ENCODE measurements around the gene CXXC1.
"Not testable (repeated sequence)": the region's sequence is repeated elsewhere in the genome, so short reads cannot be mapped to it uniquely, and the experiment has no call there.

Gene CXXC1

DNA sequence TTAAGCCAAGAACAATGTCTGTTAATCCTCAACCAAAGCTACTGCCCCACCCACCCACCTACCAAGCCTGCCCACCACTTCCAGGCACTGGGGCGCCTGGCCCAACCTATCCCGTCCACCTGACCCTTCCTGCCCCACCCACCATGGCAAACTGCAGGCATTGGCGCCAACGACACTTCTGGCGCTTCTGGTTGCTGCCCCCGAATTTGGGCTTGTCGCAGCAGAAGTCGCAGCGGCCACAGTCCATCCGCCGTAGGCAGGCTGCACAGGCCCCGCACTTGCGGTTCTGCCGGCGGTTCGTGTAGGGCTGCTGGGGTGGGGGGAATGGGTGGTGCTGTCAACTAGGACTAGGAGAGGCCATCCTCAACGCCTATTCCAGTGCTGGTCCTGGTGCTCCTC lies 13.4 kb downstream of the CXXC1 start:
- no peak for DNase-seq (ENCODE audit: low spot score)

DNA sequence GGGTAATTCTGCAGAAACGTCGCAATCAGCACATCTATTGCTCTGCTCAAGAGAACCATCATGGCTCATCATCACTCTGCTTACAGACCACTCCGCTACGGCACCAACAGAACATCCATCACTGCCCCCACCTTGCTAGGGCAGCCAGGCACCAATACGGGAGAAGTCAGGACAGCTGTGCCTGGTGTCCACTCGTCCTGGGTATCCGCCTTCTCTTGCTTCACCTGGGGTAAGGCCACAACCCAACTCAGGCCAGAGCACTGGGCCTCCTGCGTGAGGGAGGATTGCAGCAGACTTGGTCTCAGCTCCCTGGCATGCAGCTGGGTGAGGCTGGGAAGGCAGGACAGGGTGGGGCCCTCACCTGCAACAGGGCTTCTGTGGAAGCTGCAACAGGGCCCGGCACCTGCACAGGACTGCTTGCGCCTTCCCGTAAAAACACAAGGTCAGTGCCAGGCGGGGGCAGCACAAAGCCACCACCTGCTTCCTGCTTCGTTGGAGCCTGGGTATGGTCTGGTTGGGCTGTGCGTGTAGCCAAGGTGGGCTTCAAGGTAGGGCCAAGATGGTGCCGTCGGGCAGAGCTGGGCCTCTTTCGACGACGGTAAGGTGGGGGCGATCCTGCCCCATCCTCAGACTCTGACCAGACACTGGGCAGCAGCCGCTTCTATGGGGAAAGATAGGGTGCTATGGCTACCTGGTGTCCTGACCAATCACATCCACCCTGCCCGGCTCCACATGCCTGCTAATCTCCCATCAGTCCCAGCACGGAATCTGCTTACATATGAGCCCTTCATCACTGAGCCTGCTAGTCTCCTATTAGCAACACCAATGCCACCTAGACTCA lies 14.1 kb downstream of the CXXC1 start:
- DNase-seq (ENCODE audit: low spot score) = no peak

DNA sequence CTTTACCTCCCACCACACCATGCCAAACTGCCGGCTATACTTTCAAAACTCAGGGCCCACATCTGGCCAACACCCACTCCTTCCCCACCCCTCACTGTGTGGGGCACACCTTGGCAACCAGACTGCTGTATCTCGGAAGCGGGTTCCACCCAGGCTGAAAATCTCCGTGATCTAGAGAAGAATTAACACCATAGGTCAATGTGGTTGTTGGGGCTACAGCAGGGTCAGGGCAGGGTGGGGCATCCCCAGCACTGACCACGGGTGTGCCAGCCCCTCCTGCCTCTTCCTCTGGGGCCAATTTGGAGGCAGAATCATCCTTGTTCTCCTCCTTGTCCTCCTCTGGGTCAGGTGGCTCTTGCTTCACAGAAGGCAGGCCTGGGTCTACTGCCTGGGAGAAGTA lies 14.9 kb downstream of the CXXC1 start:
- DNase-seq (ENCODE audit: low spot score) = no peak

DNA sequence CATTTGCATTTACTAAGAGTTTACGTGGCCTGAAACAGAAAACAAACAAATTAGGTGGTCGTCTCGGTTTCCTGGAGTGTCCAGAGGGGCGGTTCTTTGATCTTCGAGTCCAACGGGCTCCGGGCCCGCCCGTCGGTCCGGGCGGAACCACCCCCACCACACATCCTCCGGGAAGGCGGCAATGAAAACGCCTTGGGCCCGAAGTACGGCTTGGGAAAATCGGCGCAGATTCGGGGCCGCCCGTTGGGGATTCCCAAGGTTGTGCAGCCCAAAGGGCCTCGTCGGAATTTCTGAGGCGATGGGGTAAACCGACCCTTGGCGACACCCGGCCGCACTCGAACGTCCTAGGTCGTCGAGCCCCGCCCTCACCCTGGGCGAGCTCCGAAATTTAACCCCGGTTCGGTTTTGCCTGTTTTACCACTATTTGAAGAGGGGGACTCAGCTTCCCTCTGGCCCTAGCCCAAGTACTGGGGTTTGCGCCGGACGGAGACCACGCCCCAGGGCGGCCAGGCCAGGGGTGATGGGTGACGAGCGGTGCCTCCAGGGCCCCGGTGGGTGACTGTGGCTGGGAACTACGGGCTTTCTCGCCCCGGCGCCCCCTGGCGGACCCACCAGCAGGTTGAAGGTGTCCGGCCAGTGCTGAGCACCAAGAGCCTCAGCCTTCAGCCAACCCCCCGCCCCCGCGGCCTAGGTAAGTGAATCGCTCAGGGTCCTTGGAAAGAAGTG lies 19.3 kb downstream of the CXXC1 start:
- DNase-seq (ENCODE audit: low spot score) = peak; percentile 84

DNA sequence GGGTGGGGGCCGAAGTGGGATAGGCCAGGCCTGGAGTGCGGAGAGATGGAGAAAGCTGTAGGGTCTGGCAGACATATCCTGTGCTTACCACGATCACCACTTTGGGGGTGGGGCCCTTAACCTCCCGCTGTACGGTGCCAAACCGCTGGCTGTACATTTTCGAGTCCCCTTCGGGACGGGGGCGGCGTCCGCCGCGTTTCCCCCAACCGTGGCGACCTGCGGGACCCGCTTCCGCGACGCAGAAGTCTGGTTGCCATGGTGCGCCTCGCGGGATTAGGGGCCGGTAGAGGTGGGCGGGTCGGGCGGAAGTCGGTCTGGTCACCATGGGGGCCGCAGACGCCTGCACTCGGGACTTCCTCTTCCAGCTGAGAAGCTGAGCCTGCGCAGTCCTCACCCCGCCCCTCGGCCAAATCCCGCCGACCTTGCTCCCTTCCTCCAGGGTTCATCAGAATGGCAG lies 21.2 kb downstream of the CXXC1 start, which contains the start of gene CFAP53:
Gene CFAP53 (minus strand): TSS at position 248 of the 457 bp plus-strand sequence. CDS start 91 bp downstream, at position 157.
- peak; percentile 95 for DNase-seq (ENCODE audit: low spot score)

DNA sequence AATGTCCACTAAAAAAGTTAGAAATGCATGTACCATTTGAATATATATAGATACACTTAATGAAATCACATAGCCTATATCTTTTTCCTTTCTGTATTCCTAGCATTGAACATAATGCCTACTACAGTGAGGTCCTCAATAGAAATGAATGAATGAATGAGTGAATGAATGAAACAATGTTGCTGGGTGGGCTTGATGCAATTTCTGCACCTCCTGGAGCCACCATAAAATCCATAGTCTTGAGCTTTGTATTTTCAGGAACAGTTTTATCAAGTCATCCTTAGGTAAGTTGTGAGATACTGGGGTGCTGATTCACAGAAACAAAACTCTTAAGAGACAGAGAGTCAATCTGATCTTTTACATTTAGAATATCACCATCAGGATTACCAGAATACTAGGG lies 24.5 kb downstream of the CXXC1 start:
- no peak for DNase-seq (ENCODE audit: low spot score)

DNA sequence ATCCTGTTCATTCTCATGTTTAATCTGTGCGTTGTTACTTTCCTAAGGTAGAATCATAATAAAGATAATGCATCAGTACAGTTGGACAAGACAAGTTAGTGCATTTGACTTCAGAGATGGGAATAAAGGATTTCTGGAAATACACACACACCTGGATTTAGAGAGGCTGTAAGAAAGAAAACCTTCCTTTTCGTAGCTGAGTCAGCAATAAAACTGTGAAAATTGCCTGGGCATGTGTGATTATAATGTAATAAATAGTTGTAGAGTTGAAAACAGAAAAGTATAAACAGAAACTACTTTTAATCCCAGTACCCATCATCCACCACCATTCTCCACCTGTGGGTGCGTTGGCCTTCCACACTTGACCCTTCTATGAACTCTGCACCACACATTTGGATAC lies 36.6 kb downstream of the CXXC1 start:
- DNase-seq (ENCODE audit: low spot score) = no peak

DNA sequence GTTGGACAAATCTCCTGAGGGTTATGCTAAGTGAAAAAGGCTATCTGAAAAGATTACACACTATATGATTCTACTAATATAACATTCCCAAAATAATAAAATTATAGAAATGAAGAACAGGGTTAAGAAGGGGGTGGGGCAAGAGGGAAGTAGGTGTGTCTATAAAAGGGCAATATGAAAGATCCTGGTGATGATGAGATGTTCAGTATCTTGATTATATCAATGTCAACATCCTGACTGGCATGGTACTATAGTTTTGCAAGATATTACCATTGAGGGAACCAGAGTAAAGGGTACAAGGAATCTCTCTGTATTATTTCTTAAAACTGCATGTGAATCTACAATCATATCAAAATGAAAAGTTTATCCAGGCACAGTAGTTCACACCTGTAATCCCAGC lies 37.9 kb downstream of the CXXC1 start:
- DNase-seq (ENCODE audit: low spot score) = no peak

DNA sequence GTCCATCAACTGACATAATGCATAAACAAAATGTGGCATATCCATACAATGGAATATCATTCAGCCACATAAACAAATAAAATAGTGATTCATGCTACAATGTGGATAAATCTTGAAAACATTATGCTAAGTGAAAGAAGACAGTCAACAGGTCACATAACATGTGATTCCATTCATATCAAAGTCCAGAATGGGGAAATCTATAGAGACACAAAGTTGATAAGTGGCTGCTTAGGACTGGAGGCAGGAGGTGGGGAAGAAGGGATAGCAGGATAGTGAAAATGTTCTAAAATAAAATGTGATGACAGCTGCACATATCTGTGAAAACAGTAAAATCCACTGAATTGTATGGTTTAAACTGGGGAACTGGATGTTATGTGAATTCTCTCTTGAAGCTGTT lies 39.9 kb downstream of the CXXC1 start:
- no peak for DNase-seq (ENCODE audit: low spot score)

DNA sequence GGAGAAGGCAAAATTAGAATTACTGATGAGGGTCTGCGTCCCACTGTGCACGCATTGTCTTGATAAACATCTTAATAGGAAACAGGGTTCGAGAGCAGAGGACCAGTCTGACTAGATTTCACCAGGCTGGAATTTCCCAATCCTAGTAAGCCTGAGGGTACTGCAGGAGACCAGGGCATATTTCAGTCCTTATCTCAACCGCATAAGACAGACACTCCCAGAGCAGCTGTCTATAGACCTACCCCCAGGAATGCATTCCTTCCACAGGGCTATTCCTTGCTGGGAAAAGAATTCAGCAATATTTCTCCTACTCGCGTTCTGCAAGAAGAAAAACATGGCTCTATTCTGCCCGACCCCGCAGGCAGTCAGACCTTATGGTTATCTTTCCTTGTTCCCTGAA lies 45.7 kb downstream of the CXXC1 start:
- not testable (repeated sequence) for DNase-seq (ENCODE audit: low spot score)

DNA sequence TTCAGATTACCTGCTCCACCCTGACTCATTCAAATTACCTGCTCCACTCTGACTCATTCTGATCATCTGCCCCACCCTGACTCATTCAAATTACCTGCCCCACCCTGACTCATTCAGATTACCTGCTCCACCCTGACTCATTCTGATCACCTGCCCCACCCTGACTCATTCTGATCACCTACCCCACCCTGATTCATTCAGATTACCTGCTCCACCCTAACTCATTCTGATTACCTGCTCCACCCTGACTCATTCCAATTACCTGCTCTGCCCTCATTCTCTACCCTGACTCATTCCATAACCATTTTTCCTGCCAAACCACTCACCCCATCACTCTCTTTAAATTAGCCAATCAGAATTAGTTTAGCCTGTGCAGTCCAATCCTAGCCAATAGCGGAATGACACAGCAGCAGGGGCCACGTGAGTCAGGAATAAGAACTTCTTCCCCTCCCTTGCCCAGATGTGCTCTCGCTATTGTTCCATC lies 47.4 kb downstream of the CXXC1 start:
- no peak for DNase-seq (ENCODE audit: low spot score)

DNA sequence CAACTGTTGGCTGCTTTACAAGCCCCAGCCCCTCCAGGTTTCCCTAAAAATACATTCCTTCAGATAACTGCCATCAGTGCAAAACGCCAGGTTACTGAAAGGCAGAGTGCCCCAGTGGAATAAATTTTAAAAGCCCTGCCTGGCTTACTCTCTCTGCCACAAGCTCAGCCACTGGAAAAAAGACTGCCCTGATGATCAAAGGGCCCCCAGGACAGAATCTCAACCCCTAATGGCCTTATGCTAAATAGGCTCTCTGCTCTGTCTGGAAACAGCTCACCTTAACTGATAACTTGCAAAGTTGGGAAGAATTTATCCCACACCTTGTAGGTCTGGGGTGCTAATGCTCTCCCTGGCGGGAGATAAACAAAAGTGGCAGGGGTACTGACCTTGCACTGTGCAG lies 55.1 kb downstream of the CXXC1 start:
- DNase-seq (ENCODE audit: low spot score) = no peak

Data from NAMALWA (cell line).